Adrenal gland (tissue), 5 donors: ENCODE results near the gene DGCR6L.

ENCODE experiments used
- CTCF ChIP-seq, 6 experiments: fragments of 450-650 bp in 4 of 6; fragments of 200-600 bp in 2 of 6; sonication (generic) in 1 of 6; IDR thresholded peaks; 1 replicate in 5 of 6; 2 replicates in 1 of 6; pipeline versions ENCODE4 v1.5.1 to v1.8.0; 2016 to 2021; ENCODE audit warnings: antibody characterized with exemption in 6 of 6, mild to moderate bottlenecking in 2 of 6, moderate library complexity in 1 of 6
- POLR2A ChIP-seq, 2 donors: fragments of 450-650 bp; IDR thresholded peaks; one replicate each; pipeline ENCODE4 v1.6.1; 2017; ENCODE audit warnings: antibody characterized with exemption in 2 of 2, mild to moderate bottlenecking in 2 of 2, moderate library complexity in 1 of 2
- donor health status: DM: no; HTN: no; CAD: no.

- no peak for TF ChIP-seq CTCF (IDR thresholded peaks at IDR 0.05)
- no peak for TF ChIP-seq POLR2A (IDR thresholded peaks at IDR 0.05)
Observed at GRCh38 chr22:20298110-20298802, 21.6 kb downstream of the DGCR6L start.
